ENCODE results near the gene SLC9A9. TPM values are rescaled to one million over a fixed set of nuclear protein-coding genes. Genes with fewer than 3 reads are reported as not detected.

The SLC9A9 gene
- total and polyA plus RNA-seq, 7 experiments from 2014 or later, result 9.3 to 23.1 (median 16.6) TPM

DNA sequence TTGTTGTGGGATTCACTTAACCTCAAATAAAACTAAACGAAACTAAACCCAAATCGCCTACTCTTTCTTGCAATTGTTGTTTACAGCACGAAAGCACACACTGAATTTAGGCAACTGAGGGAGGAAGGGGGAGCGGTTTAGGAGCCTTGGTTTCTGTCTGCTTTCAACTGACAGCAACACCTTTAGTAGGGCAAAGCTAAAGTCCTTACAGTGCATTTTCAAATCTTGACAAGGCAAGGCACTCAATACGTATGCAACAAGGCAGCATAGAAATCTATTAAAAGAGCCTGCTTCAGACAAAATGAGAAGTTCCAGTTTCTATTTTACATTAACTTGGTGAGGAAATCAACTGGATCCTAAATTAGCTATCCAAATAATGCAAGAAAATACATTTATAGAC lies 554.1 kb downstream of the SLC9A9 start:
- Mint-ChIP-seq H3K27me3 (no peaks in the 10 kb centered on the region), H3K4me1 (peaks cover 16 to 42% (median 35%) of the 10 kb centered on the region in 7 donors), H3K36me3 (peaks cover 0 to 6% (median 1%) of the 10 kb centered on the region in 5 donors), H3K9me3 (no peaks in the 10 kb centered on the region), H3K4me3 (peak overlapping the region in 4 of 10 donors; percentile 5 to 36 (median 12)), H3K27ac (peak overlapping the region in 3 of 9 donors; percentile 2 to 15 (median 9))
- H3K27me3 ChIP-seq (ENCODE audit: control insufficient read depth in 2 of 2, insufficient read depth in 2 of 2, low read length in 2 of 2), result no peaks in the 10 kb centered on the region
- DNase-seq, result no peak
- ChIA-PET CTCF (interaction anchor here (1.5 kb wide), 1 partner anchor 54 kb away, joined by 3 read pairs; no protein-coding TSS in a partner anchor), POLR2A (interaction anchor here (0.6 kb wide), 1 partner anchor 31 kb away, joined by 3 read pairs; no protein-coding TSS in a partner anchor)
- no peaks in the 10 kb centered on the region for H3K9me3 ChIP-seq (ENCODE audit: control insufficient read depth in 2 of 3, low read length in 3 of 3)
- peak; percentile 32 for ATAC-seq
- no peaks in the 10 kb centered on the region for H3K36me3 ChIP-seq (ENCODE audit: control insufficient read depth in 2 of 3, insufficient read depth in 3 of 3, low read length in 3 of 3)
- H3K4me3 ChIP-seq (ENCODE audit: low read length), result no peak overlapping the region
- intact Hi-C loops (cut with micrococcal nuclease), result loop anchor here in 1 of 2 donors (2.0 kb wide), 1 partner anchor 55 kb away; no protein-coding TSS in a partner anchor
- H3K4me1 ChIP-seq (ENCODE audit: control insufficient read depth in 2 of 2, insufficient read depth in 2 of 2, low read length in 2 of 2), result peaks cover 0 to 6% of the 10 kb centered on the region in 2 donors
- no peak overlapping the region for H3K27ac ChIP-seq (ENCODE audit: low read depth, low read length)

DNA sequence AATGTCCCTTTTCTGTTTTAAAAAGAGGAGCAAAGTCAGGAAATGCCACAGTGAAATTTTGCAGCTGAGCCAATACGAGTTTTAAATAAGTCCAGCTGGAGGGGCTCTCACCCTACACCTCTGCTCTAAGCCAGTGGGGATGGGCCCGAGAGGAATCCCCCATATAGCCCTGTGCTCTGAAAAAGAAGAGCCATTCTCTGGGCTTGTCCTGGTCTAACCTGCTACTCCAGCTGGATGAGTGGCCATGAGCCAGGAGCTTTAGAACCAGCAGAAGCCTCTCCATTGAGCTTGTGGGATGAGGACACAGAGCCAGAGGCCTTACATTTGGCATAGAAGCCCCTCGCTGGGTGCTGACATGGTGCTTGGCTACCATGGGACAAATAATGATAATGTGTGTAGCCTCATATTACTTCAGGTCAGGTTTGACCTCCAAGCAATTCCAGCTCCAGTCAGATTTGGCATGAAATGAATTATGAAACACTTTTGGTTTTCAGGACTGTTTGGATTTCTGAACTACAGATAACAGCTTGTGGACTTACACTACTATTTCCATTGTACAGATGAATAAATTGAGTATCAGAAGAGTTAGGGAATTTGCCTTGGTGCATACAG lies 556.3 kb downstream of the SLC9A9 start:
- H3K36me3 Mint-ChIP-seq, result peaks cover 0 to 6% (median 0%) of the 10 kb centered on the region in 5 donors
- ATAC-seq, result no peak
- no peaks in the 10 kb centered on the region for H3K9me3 ChIP-seq (ENCODE audit: control insufficient read depth in 2 of 3, low read length in 3 of 3)
- intact Hi-C loops (cut with micrococcal nuclease), result no loop called here
- POLR2A ChIA-PET, result no interaction called here
- H3K4me3 ChIP-seq (ENCODE audit: low read length), result no peak overlapping the region
- CTCF ChIA-PET, result no interaction called here
- peak overlapping the region in 1 of 9 donors; percentile 5 for H3K27ac Mint-ChIP-seq
- H3K36me3 ChIP-seq (ENCODE audit: control insufficient read depth in 2 of 3, insufficient read depth in 3 of 3, low read length in 3 of 3), result no peaks in the 10 kb centered on the region
- no peaks in the 10 kb centered on the region for H3K27me3 ChIP-seq (ENCODE audit: control insufficient read depth in 2 of 2, insufficient read depth in 2 of 2, low read length in 2 of 2)
- no peaks in the 10 kb centered on the region for H3K27me3 Mint-ChIP-seq
- no peak overlapping the region for H3K4me3 Mint-ChIP-seq
- H3K4me1 Mint-ChIP-seq, result peaks cover 15 to 34% (median 25%) of the 10 kb centered on the region in 7 donors
- H3K4me1 ChIP-seq (ENCODE audit: control insufficient read depth in 2 of 2, insufficient read depth in 2 of 2, low read length in 2 of 2), result peaks cover 0 to 6% of the 10 kb centered on the region in 2 donors
- DNase-seq, result no peak
- H3K9me3 Mint-ChIP-seq, result no peaks in the 10 kb centered on the region
- no peak overlapping the region for H3K27ac ChIP-seq (ENCODE audit: low read depth, low read length)

DNA sequence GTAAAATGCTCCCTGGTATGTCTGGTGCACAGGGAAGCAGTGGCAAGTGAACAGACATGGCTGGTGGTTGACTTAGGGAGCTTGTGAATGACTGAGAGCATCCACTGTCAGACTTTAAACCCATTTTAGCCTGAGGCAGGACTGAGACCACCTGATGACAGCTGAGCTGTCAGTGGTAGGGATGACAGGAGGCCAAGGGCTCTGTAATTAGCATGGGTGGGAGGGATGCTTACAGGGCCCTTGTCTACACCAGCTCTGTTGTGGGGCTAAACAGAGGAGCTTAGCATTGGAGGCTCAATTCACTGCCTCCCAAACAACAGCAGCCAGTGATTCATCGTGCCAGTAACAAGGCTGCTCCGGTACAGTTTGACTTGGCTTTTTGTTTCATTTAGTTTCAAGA lies 559.3 kb downstream of the SLC9A9 start:
- ChIA-PET CTCF (interaction anchor here (0.7 kb wide), 1 partner anchor 168 kb away, joined by 4 read pairs; no protein-coding TSS in a partner anchor), POLR2A (no interaction called here)
- H3K27me3 ChIP-seq (ENCODE audit: control insufficient read depth in 2 of 2, insufficient read depth in 2 of 2, low read length in 2 of 2), result no peaks in the 10 kb centered on the region

DNA sequence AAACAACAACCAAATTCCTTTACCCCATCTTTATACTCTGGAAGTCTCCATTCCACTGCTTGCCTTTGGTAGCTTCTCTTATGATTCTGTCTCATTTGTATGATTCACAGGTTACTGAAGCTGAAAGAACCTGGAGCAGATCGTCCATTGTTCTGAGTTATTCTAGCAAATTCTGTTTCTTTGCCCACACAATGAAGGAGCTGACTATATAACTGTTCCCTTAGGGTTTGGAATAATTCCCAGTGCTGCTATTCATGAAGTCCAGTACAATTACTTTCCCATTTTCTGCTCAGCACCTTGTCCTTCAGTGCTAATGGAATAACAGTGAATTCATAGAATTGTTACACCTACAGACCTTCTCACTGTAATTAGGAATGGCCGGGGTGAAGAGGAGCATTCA lies 560.9 kb downstream of the SLC9A9 start:
- H3K27ac Mint-ChIP-seq, result no peak overlapping the region
- H3K36me3 Mint-ChIP-seq, result peaks cover 0 to 11% (median 0%) of the 10 kb centered on the region in 5 donors
- no peaks in the 10 kb centered on the region for H3K27me3 Mint-ChIP-seq
- DNase-seq (no peak), ATAC-seq (no peak)
- no peaks in the 10 kb centered on the region for H3K4me1 ChIP-seq (ENCODE audit: control insufficient read depth in 2 of 2, insufficient read depth in 2 of 2, low read length in 2 of 2)
- H3K9me3 ChIP-seq (ENCODE audit: control insufficient read depth in 2 of 3, low read length in 3 of 3), result no peaks in the 10 kb centered on the region
- no peak overlapping the region for H3K4me3 Mint-ChIP-seq
- H3K27ac ChIP-seq (ENCODE audit: low read depth, low read length), result no peak overlapping the region
- peaks cover 0 to 16% (median 1%) of the 10 kb centered on the region in 7 donors for H3K4me1 Mint-ChIP-seq
- intact Hi-C loops (cut with micrococcal nuclease), result no loop called here
- no peak overlapping the region for H3K4me3 ChIP-seq (ENCODE audit: low read length)
- ChIA-PET CTCF (no interaction called here), POLR2A (no interaction called here)
- H3K36me3 ChIP-seq (ENCODE audit: control insufficient read depth in 2 of 3, insufficient read depth in 3 of 3, low read length in 3 of 3), result no peaks in the 10 kb centered on the region
- no peaks in the 10 kb centered on the region for H3K9me3 Mint-ChIP-seq
- H3K27me3 ChIP-seq (ENCODE audit: control insufficient read depth in 2 of 2, insufficient read depth in 2 of 2, low read length in 2 of 2), result no peaks in the 10 kb centered on the region

More for the DNA sequence above, 559.3 kb downstream of the SLC9A9 start:
- Mint-ChIP-seq H3K4me1 (peaks cover 0 to 15% (median 1%) of the 10 kb centered on the region in 7 donors), H3K27me3 (no peaks in the 10 kb centered on the region), H3K9me3 (no peaks in the 10 kb centered on the region), H3K36me3 (peaks cover 0 to 6% (median 0%) of the 10 kb centered on the region in 5 donors), H3K27ac (peak overlapping the region in 1 of 9 donors; percentile 33), H3K4me3 (no peak overlapping the region)
- Histone ChIP-seq H3K9me3 (ENCODE audit: control insufficient read depth in 2 of 3, low read length in 3 of 3) (no peaks in the 10 kb centered on the region), H3K4me3 (ENCODE audit: low read length) (no peak overlapping the region), H3K4me1 (ENCODE audit: control insufficient read depth in 2 of 2, insufficient read depth in 2 of 2, low read length in 2 of 2) (no peaks in the 10 kb centered on the region), H3K27ac (ENCODE audit: low read depth, low read length) (no peak overlapping the region), H3K36me3 (ENCODE audit: control insufficient read depth in 2 of 3, insufficient read depth in 3 of 3, low read length in 3 of 3) (no peaks in the 10 kb centered on the region)
- ATAC-seq (no peak), DNase-seq (no peak)
- intact Hi-C loops (cut with micrococcal nuclease), result no loop called here

DNA sequence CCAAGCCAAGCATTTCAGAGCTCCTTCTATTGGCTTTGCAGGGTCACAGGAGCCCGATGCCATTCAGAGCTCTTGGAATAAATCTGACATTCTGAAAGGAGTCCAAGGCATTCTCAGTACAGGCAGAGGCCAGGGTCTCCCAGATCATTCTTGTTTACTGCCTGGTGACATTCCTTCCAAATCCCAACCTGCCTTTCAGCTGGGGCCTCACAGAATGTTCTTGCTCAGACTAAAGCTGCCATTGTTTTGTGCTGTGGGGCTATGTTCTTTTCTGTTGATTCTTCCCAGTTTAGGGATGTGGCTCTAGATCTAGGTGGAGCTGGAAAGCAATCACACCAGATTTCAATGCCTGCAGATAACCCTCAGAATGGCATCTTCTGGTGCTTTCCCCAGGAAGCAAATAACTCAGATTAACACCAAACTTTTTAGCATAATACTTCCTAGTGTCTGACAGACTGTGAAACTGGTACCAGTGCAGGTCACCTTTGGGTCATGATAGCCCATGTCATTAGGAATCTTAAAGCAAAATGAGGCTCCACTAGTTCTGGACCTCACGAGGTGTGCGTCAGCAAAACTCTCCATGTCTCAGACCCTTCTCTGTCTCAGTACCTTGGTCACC lies 561.8 kb downstream of the SLC9A9 start:
- no peaks in the 10 kb centered on the region for H3K4me1 ChIP-seq (ENCODE audit: control insufficient read depth in 2 of 2, insufficient read depth in 2 of 2, low read length in 2 of 2)
- no peaks in the 10 kb centered on the region for H3K27me3 ChIP-seq (ENCODE audit: control insufficient read depth in 2 of 2, insufficient read depth in 2 of 2, low read length in 2 of 2)
- DNase-seq, result no peak
- Mint-ChIP-seq H3K4me1 (peaks cover 0 to 23% (median 8%) of the 10 kb centered on the region in 7 donors), H3K4me3 (no peak overlapping the region), H3K27ac (peak overlapping the region in 1 of 9 donors; percentile 15), H3K27me3 (no peaks in the 10 kb centered on the region), H3K36me3 (peaks cover 0 to 11% (median 0%) of the 10 kb centered on the region in 5 donors), H3K9me3 (no peaks in the 10 kb centered on the region)
- H3K36me3 ChIP-seq (ENCODE audit: control insufficient read depth in 2 of 3, insufficient read depth in 3 of 3, low read length in 3 of 3), result no peaks in the 10 kb centered on the region
- POLR2A ChIA-PET, result no interaction called here
- no peak overlapping the region for H3K27ac ChIP-seq (ENCODE audit: low read depth, low read length)
- intact Hi-C loops (cut with micrococcal nuclease), result no loop called here
- CTCF ChIA-PET, result interaction anchor here (0.9 kb wide), 1 partner anchor 33 kb away, joined by 3 read pairs; no protein-coding TSS in a partner anchor
- H3K9me3 ChIP-seq (ENCODE audit: control insufficient read depth in 2 of 3, low read length in 3 of 3), result no peaks in the 10 kb centered on the region
- no peak overlapping the region for H3K4me3 ChIP-seq (ENCODE audit: low read length)
- no peak for ATAC-seq

DNA sequence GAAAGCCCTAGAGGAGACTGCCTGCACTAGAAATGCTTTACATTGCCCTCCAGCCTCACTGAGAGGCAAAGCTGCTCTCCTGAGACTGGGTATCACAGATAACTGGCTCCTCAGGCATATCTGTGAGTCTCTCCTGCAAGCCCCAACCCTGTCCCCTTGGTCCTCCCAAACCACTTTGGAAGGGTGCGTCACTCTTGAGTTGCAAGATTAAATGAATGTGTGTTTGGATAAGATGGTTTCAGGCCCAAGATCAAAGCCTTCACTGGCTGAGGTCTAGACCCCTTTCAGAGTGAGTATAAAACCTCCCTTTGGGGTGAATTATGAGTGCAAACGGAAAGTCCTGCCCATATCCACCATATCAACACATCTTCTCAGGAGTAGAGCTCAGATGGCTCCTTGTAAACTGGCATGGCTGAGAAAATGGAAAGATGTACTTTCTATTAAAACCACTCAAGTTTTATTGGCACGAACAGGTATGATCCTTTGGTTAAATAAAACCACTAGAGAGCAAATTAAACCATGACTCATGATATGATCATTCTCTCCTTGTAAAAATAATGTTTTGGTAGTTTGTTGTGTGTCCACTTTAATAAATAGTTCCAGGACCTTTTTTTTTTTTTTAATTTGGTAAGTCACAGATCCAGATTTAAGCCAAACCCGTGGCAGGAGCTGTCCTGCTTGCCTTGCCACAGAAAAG lies 564.7 kb downstream of the SLC9A9 start:
- Histone ChIP-seq H3K27ac (ENCODE audit: low read depth, low read length) (no peak overlapping the region), H3K27me3 (ENCODE audit: control insufficient read depth in 2 of 2, insufficient read depth in 2 of 2, low read length in 2 of 2) (no peaks in the 10 kb centered on the region), H3K4me1 (ENCODE audit: control insufficient read depth in 2 of 2, insufficient read depth in 2 of 2, low read length in 2 of 2) (no peaks in the 10 kb centered on the region), H3K4me3 (ENCODE audit: low read length) (no peak overlapping the region), H3K36me3 (ENCODE audit: control insufficient read depth in 2 of 3, insufficient read depth in 3 of 3, low read length in 3 of 3) (no peaks in the 10 kb centered on the region), H3K9me3 (ENCODE audit: control insufficient read depth in 2 of 3, low read length in 3 of 3) (no peaks in the 10 kb centered on the region)
- Mint-ChIP-seq H3K4me1 (peaks cover 0 to 34% (median 14%) of the 10 kb centered on the region in 7 donors), H3K4me3 (no peak overlapping the region), H3K36me3 (peaks cover 0 to 13% (median 0%) of the 10 kb centered on the region in 5 donors), H3K27ac (peak overlapping the region in 1 of 9 donors; percentile 5), H3K27me3 (no peaks in the 10 kb centered on the region), H3K9me3 (peaks cover 0 to 3% (median 0%) of the 10 kb centered on the region in 11 donors)
- DNase-seq (no peak), ATAC-seq (no peak)
- ChIA-PET POLR2A (no interaction called here), CTCF (interaction anchor here (0.6 kb wide), 1 partner anchor 267 kb away, joined by 3 read pairs; no protein-coding TSS in a partner anchor)
- intact Hi-C loops (cut with micrococcal nuclease), result no loop called here
